ENCODE measurements around the gene DEPP1.

GRCh38 chr10:44936314-44936975 is 42.2 kb downstream of the DEPP1 start:
- TF ChIP-seq CTCF (IDR thresholded peaks at IDR 0.05; ENCODE audit: low read depth, low read length) (no peak), POLR2A (IDR thresholded peaks at IDR 0.05; ENCODE audit: extremely low read depth, insufficient read length) (no peak), MYC (IDR thresholded peaks at IDR 0.05; ENCODE audit: low read depth, low read length) (no peak), MAX (IDR thresholded peaks at IDR 0.05; ENCODE audit: low read depth, low read length) (no peak)
